ENCODE measurements around the gene RELT.

DNA sequence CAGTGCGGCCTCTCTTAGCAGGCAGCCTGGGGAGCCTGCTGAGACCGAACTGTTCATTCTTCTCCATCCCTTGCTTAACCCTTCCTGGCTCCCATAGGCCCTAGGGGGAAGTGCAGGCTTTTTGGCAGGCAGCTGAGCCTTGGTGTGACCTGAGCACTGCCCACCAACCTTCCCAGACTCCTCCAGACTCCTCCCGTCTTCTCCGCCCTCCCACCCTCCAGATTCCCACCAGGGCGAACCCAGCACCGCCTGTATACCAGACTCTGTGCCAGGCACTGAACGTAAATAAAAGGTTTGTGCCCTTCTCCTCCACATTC lies 7.9 kb downstream of the RELT start:
- no peak for TF ChIP-seq RAD51 (IDR thresholded peaks at IDR 0.05; ENCODE audit: borderline replicate concordance, low read depth)
- TF ChIP-seq, protein P1, sequence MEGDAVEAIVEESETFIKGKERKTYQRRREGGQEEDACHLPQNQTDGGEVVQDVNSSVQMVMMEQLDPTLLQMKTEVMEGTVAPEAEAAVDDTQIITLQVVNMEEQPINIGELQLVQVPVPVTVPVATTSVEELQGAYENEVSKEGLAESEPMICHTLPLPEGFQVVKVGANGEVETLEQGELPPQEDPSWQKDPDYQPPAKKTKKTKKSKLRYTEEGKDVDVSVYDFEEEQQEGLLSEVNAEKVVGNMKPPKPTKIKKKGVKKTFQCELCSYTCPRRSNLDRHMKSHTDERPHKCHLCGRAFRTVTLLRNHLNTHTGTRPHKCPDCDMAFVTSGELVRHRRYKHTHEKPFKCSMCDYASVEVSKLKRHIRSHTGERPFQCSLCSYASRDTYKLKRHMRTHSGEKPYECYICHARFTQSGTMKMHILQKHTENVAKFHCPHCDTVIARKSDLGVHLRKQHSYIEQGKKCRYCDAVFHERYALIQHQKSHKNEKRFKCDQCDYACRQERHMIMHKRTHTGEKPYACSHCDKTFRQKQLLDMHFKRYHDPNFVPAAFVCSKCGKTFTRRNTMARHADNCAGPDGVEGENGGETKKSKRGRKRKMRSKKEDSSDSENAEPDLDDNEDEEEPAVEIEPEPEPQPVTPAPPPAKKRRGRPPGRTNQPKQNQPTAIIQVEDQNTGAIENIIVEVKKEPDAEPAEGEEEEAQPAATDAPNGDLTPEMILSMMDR (IDR thresholded peaks at IDR 0.05 in 2 of 3, conservative IDR thresholded peaks at IDR 0.05 in 1 of 3; ENCODE audit: insufficient read depth in 2 of 3, low read depth in 1 of 3, low read length in 3 of 3): no peak

Data from K562 (cell line).